Activated CD4-positive, alpha-beta T cell treated with anti-CD3 and anti-CD28 coated beads, Interleukin-2, amount 10 ng/mL, durations not matched to agents 24 days and 14 days (primary cell): ENCODE data around the gene ZBTB48. TPM values are rescaled to one million over a fixed set of nuclear protein-coding genes. Genes with fewer than 3 reads are reported as not detected.

Source experiments
- DNase-seq: peaks from one replicate; pipeline ENCODE4 v3.0.0; 2022
- H3K27ac Mint-ChIP-seq: one replicate; pipeline ENCODE4 v1.8.0; 2022; ENCODE audit warnings: mild to moderate bottlenecking, mixed read lengths
- H3K27me3 Mint-ChIP-seq: one replicate; pipeline ENCODE4 v1.8.0; 2022; ENCODE audit warnings: mixed read lengths
- H3K36me3 Mint-ChIP-seq: one replicate; pipeline ENCODE4 v1.8.0; 2022; ENCODE audit warnings: low read depth, mild to moderate bottlenecking, mixed read lengths
- H3K4me1 Mint-ChIP-seq: one replicate; pipeline ENCODE4 v1.8.0; 2021; ENCODE audit warnings: mixed read lengths
- H3K4me3 Mint-ChIP-seq: one replicate; pipeline ENCODE4 v1.8.0; 2022; ENCODE audit warnings: mild to moderate bottlenecking, moderate library complexity, mixed read lengths
- H3K9me3 Mint-ChIP-seq: one replicate; pipeline ENCODE4 v1.8.0; 2021; ENCODE audit warnings: mixed read lengths
- intact Hi-C: fragments of 100-400 bp; cut with micrococcal nuclease; formaldehyde crosslinking; loops from one replicate; pipeline ENCODE4 v1.15.1; 2023
- total RNA-seq: library from RNA; stranded (reverse); gene quantifications from 2 replicates; pipeline ENCODE4 v1.2.3, GENCODE V29; 2022

Gene ZBTB48
- total RNA-seq, 1 donor from 2014 or later = 32.9 TPM

DNA sequence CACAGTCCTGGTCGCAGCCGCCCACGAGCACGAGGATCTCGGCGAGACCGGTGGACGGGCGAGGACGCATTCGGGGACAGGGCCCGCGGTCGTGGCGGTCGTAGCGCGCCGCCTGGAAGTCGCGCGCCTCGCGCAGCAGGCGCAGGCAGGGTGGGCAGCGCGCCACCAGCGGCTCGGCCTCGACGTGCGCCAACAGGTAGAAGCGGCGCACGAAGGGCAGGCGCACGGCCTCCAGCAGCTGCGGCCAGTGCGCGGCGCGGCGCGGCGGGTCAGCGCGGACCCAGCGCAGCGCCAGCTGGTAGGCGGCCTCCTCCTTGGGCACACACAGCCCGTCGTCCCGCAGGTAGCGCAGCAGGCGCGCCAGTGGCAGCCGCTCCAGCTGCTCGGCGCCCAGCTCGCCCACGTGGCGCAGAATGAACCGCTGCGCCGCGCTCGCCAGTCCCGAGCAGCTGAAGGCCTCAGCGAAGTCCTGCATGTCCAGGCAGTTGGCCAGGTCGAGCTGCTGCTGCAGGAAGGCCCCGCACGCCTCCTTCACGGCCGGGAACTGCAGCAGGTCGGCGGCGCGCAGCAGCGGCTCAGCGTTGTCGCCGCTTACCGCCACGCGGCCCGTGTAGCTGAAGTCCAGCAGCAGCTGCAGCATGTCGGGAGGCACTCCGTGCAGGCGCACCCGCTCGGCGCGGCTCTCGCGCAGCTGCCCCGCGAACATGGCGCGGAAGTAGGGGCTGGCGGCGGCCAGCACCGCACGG is 22.3 kb downstream of the ZBTB48 start:
- Mint-ChIP-seq H3K27ac (peak overlapping the region; percentile 89), H3K4me3 (peak overlapping the region; percentile 95), H3K36me3 (peaks cover 23% of the 10 kb centered on the region), H3K27me3 (no peaks in the 10 kb centered on the region), H3K9me3 (no peaks in the 10 kb centered on the region), H3K4me1 (peaks cover 28% of the 10 kb centered on the region)
- peak; percentile 79 for DNase-seq
- intact Hi-C loops = loop anchor here (1.0 to 5.0 kb wide), 6 partner anchors 22 to 395 kb away; partner anchors contain the start of genes ACOT7, CAMTA1, NOL9 and RNF207

DNA sequence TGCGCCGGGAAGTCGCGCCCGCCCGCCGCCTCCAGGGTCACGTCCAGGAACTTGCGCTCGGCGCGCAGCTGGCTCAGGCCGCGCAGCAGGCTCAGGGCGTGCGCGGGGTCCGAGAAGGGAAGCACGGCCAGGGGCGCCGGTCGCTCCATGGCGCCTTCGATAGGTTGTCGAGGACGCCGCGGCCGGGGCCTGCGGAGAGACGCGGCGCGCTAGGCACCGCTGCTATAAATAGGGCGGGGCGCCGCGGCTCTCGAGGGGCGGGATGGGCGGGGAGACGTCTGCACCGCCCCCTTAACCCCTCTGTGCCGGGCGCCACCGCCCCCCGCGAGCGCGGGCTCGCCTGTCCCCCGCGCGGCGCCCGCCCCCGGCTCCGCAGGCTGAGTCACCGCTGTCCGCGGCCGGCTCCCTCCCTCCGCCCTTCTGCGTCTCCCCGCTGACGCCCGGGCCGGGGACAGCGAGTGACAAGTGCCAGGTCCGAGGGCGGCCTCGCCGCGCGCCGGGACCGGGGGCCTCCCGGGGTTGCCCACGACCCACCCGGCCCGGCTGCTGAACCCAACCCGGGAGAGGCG is 23.0 kb downstream of the ZBTB48 start, which contains the start of gene KLHL21:
KLHL21 (minus strand) TSS at position 201 of the 569 bp plus-strand sequence; CDS start at position 149, 52 bp downstream.
- peaks cover 4% of the 10 kb centered on the region for H3K27me3 Mint-ChIP-seq
- peak within 1 kb of the TSS; percentile 95 for H3K4me3 Mint-ChIP-seq
- peak; percentile 94 for DNase-seq
- peaks cover 19% of the 10 kb centered on the region for H3K36me3 Mint-ChIP-seq
- H3K4me1 Mint-ChIP-seq = peaks cover 26% of the 10 kb centered on the region
- peak within 1 kb of the TSS; percentile 95 for H3K27ac Mint-ChIP-seq
- intact Hi-C loops = loop anchor here (1.0 to 5.0 kb wide), 5 partner anchors 11 to 395 kb away; partner anchors contain the start of genes CAMTA1, PHF13 and RNF207
- H3K9me3 Mint-ChIP-seq = no peaks in the 10 kb centered on the region

DNA sequence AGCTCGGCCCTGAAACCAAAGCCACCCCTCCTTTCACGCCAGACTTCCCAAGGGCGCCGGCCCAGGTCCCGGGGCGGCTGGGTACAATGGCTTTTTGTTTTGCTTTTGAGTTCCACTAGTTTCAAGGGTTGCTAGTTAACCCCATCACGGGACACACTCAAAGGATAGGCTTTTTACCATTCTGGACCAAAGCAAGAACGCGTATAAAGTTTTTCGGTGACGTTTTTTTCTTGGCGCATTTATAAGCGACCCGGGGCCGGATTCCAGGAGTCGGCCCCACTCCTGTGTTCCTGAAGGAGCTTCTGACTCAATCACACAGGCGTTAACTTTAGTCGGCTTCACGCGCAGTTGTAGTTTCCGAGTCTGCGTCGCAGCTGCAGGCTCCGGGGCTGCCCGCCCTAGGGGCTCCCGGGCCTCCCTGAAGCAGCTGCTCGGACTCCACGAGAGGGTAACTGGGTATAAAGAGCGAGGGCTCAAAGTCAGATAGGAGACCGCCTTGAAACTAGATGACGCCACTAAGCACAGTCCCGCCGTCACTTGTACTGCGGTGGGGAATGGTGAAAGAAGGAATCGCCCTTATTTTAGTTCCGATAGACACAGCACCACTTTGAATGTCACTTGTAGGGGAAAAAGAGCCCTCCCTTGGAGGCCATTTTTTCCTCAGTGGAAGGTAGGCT is 23.6 kb downstream of the ZBTB48 start:
- H3K27me3 Mint-ChIP-seq = peaks cover 6% of the 10 kb centered on the region
- H3K9me3 Mint-ChIP-seq = no peaks in the 10 kb centered on the region
- peak overlapping the region; percentile 84 for H3K4me3 Mint-ChIP-seq
- peak; percentile 85 for DNase-seq
- peak overlapping the region; percentile 95 for H3K27ac Mint-ChIP-seq
- peaks cover 26% of the 10 kb centered on the region for H3K4me1 Mint-ChIP-seq
- H3K36me3 Mint-ChIP-seq = peaks cover 15% of the 10 kb centered on the region
- intact Hi-C loops = loop anchor here (1.0 to 5.0 kb wide), 5 partner anchors 10 to 396 kb away; partner anchors contain the start of genes CAMTA1, PHF13 and RNF207

DNA sequence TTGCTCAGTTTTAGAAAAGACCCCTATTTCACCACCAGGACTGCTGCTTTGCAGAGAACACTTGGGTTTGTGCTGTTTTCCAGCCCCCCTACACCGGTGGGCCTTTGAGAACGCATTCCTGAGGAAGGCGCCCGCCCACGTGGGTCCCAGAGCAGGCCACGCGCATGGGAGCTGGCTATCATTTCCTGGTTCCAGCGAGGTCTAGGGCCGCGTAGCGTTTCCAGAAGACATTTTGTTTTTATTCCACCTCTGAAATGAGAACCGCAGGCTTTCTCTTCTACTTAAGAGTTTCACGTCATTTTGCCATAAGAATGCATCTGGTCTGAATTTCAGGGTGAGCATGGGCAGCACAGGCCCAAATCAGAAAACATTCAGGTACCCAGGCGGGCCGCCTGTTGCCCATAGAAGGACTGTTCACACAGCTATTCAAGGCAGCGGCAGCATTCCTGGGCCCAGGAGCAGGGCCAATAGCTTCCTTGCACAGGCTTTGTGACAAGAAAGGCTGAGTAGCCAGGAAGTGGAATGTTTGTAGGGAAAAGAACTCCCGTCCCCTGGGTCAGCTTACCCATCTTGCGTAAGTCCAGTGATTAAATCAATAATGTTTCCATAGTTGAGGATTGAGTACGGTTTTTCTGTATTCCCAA is 24.2 kb downstream of the ZBTB48 start:
- no peak for DNase-seq
- Mint-ChIP-seq H3K9me3 (no peaks in the 10 kb centered on the region), H3K4me1 (peaks cover 22% of the 10 kb centered on the region), H3K27ac (peak overlapping the region; percentile 95), H3K36me3 (peaks cover 15% of the 10 kb centered on the region), H3K4me3 (peak overlapping the region; percentile 84), H3K27me3 (peaks cover 6% of the 10 kb centered on the region)
- intact Hi-C loops = loop anchor here (1.0 to 5.0 kb wide), 5 partner anchors 9 to 397 kb away; partner anchors contain the start of genes CAMTA1, PHF13 and RNF207

DNA sequence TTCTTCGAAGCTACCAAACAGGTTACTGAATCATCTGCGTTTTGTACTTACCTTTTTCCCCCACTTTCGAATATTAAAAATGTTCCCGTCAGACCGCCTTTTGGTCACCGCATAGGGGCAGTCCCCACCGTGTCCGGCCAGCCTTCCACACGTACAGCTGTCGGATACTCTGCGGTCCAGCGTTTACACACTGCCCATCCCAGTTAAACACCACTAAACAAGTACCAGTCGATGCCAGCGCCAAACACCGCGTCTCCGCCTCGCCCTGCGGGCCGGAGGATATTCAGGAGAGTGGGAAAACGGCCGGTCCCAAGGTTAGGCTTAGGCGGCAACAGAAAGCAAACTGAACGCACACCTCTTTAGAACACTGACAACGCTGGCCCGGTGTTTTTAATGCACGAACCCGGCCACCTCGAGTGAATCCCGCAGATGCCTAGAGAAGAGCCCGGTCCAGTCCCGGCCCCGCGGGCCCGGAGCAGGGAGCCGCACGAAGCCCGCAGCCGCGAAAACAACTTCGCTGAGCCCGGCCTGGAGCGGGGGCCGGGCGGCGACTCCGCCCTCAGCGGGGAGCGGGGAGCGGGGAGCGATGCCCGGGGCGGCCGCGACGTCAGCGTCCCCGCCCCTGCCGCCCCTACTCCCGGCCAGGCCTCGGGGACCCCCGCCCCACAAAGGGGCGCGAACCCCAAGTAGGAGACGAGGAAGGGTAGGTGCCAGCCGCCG is 33.0 kb downstream of the ZBTB48 start:
- Mint-ChIP-seq H3K27me3 (peaks cover 3% of the 10 kb centered on the region), H3K9me3 (no peaks in the 10 kb centered on the region), H3K4me3 (peak overlapping the region; percentile 95), H3K27ac (peak overlapping the region; percentile 85), H3K4me1 (peaks cover 21% of the 10 kb centered on the region), H3K36me3 (peaks cover 3% of the 10 kb centered on the region)
- intact Hi-C loops = loop anchor here (1.0 to 5.0 kb wide), 4 partner anchors 10 to 172 kb away; partner anchors contain the start of genes CAMTA1 and DNAJC11
- no peak for DNase-seq

DNA sequence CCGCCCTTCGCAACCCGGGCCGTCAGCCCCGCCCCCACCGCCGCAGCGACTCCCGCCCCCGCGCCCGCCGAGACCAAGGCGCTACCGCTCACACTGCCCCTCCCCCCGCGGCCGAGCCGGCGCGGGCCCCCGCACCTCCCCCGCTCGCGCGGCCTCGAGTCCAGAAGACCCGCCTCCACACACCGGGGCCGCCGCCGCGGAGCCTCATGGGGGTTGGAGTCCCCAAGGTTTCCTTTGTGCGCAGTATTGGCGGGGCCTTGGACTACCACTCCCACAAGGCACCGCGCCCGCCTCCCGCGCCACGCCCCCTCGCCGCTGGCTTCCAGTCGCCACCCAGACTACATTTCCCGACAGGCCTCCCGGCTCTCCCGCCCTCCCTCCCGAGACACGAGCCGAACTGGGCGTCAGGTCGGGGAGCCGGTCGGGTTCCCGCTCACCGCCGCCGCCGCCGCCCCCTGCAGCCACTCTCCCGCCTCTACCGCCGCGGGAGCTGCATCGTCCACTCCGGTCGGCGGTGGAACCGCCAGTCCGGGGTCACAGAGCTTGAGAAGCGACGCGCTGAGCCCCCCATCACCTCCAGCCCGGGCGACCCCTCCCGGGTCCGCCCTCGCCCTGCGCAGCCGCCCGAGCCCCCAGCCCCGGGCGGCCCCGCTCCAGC is 33.7 kb downstream of the ZBTB48 start, which contains the start of gene PHF13:
PHF13 (plus strand) TSS at position 371 of the 658 bp plus-strand sequence. CDS start 336 bp downstream, outside the sequence.
- peaks cover 21% of the 10 kb centered on the region for H3K4me1 Mint-ChIP-seq
- H3K27me3 Mint-ChIP-seq = peaks cover 2% of the 10 kb centered on the region
- peak within 1 kb of the TSS; percentile 95 for H3K4me3 Mint-ChIP-seq
- DNase-seq = peak; percentile 100
- intact Hi-C loops = loop anchor here (1.0 to 5.0 kb wide), 4 partner anchors 10 to 171 kb away; partner anchors contain the start of genes CAMTA1 and DNAJC11
- H3K9me3 Mint-ChIP-seq = no peaks in the 10 kb centered on the region
- H3K36me3 Mint-ChIP-seq = peaks cover 4% of the 10 kb centered on the region
- peak within 1 kb of the TSS; percentile 85 for H3K27ac Mint-ChIP-seq

DNA sequence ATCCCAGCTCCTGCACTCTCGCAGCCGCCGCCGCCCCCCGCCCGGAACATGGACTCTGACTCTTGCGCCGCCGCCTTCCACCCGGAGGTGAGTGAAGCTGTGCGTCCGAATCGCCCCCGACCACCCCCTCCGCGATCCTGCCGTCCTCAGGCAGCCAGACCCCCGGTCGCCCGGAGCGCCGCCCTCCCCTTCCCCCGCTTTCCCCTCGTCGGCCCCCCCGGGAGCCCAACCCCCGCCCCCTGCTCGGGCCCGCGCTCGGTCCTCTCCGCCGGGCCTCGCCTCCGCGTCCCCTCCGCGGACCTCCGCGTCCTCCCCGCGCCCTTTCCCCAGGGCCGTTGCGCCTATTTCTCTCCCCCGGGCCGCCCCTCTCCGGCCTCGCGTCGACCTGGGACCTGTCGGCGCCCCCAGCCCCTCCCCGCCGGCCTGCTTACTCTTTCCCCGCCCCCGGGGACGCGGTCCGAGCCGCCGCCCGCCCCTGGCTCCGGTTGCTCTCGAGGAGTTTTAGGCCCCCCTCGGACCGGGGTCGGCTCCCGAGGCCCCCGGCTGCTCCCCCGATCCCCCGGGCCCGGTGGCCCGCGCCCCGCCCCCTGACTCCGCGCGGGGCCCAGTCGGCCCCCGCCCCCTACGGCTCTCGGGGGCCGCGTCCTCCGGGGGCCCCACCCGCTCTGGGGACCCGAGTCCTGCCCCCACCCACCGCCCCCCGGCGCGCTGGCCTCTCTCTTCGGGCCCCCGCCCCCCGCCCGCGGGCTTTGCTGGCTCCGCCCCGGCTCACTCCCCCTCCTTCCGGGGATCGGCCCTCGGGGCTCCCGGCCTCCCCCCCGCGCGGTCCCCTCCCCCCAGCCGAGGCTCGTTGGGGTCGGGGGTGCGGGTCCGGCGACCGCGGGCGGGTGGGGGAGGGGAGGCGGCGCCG is 34.5 kb downstream of the ZBTB48 start:
- Mint-ChIP-seq H3K36me3 (peaks cover 11% of the 10 kb centered on the region), H3K4me3 (peak overlapping the region; percentile 77), H3K27me3 (peaks cover 2% of the 10 kb centered on the region), H3K9me3 (no peaks in the 10 kb centered on the region), H3K27ac (no peak overlapping the region), H3K4me1 (peaks cover 21% of the 10 kb centered on the region)
- intact Hi-C loops = loop anchor here (5.0 kb wide), 1 partner anchor 88 kb away; the partner anchor contains the start of gene DNAJC11
- peak; percentile 92 for DNase-seq

DNA sequence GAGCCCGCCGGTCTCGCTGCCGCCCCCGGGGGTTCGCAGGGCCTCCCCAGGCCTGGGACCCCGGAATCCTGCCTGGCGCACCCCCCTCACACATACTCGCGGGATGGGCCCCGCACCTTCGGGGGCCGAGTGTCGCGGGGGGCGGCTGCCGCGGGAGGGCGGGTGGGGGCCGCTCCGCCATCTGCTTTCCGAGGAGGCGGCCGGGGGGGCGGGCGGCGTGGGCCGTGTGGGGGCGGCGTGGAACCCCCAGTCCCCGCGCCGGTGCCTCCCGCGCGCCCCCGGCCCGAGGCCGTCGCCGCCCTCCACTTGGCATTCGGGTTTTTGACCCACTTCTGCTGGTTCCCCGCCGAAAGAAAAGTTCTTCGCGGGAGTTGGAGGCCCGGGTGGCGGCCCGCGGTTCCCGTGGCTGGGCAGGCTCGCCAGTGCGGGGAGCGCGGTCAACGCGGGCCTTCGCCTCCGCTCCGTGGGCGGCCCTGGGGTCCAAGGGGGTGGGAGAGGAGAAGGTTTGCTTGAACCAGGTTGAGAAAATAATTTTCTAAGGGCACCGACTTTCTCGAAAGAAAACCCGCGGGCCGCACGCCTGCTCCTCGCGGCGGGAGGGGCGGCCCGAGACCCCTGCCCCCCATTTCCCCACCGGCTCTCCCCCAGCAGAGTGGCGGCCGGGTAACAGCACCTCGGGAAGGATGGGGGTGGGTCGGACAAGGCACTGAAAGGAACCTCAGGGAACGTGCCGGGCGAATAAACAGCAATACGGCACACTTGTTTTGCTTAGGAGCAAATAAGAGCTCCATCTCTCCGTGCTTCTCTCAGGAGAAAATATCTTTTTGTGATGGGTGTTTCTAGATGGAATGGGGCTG is 35.4 kb downstream of the ZBTB48 start:
- H3K9me3 Mint-ChIP-seq = no peaks in the 10 kb centered on the region
- intact Hi-C loops = loop anchor here (5.0 kb wide), 1 partner anchor 87 kb away; the partner anchor contains the start of gene DNAJC11
- peak; percentile 76 for DNase-seq
- peaks cover 17% of the 10 kb centered on the region for H3K36me3 Mint-ChIP-seq
- H3K27ac Mint-ChIP-seq = peak overlapping the region; percentile 74
- H3K27me3 Mint-ChIP-seq = peaks cover 2% of the 10 kb centered on the region
- H3K4me3 Mint-ChIP-seq = peak overlapping the region; percentile 77
- H3K4me1 Mint-ChIP-seq = peaks cover 19% of the 10 kb centered on the region

DNA sequence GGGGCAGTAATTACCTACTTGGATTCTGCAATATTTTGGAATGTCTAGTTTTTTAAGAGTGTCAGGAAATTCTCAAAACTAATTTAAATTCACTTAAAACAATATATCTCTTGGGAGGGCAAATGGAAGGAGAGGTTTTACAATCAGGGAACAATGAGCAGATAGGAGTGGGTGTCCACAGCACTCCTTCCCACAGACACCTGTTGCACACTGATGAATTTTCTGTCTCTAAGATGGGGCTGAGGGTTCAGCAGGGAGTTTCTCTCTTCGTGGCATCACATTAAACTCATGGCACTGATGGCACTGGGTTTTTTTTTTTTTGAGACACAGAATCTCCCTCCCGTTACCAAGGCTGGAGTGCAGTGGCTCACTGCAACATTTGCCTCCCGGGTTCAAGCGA is 39.3 kb downstream of the ZBTB48 start:
- peaks cover 12% of the 10 kb centered on the region for H3K4me1 Mint-ChIP-seq
- H3K9me3 Mint-ChIP-seq = no peaks in the 10 kb centered on the region
- H3K27me3 Mint-ChIP-seq = no peaks in the 10 kb centered on the region
- peaks cover 40% of the 10 kb centered on the region for H3K36me3 Mint-ChIP-seq
- DNase-seq = no peak
- no peak overlapping the region for H3K4me3 Mint-ChIP-seq
- H3K27ac Mint-ChIP-seq = no peak overlapping the region
- intact Hi-C loops = no loop called here

DNA sequence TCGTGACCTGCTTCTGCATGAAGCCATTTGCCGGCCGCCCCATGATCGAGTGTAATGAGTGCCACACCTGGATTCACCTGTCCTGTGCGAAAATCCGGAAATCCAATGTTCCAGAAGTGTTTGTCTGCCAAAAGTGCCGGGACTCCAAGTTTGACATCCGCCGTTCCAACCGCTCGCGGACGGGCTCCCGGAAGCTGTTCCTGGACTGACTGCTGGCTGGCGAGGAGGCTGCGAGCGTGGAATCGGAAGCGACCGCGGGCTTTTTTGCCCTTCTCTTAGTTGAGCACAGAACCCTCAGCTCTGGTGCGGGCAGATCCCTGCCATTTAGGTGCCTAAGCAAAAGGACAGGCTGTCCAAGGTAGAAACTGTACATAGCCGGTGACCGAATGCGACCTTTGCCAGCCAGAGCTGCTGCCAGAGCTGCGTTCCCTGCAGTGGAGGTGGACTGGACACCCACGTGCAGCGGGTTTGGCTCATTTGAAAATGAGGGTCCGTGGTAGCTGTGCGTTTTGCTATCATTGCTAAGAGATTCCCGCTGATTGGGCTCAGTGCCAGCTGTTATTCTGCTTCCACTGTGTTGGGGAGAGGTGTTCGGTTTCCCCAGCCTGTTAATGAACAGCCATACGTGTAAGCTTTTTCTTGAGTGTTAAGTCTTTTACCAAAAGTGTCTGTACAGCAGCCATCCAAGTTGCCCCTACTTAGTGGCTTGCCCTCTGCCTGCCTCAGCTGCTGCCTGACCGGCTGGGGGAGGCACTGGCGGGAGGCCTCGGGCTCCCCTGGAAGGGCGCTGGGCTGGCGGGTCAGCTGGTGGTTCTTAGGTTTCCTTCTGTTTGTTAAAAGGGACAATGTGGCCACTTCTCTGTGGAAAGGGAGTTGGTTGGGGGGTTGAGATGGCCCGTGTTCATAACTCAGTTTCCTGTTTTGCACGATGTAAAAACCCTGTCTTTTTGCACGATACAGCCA is 41.9 kb downstream of the ZBTB48 start:
- Mint-ChIP-seq H3K4me1 (peaks cover 18% of the 10 kb centered on the region), H3K9me3 (no peaks in the 10 kb centered on the region), H3K27ac (no peak overlapping the region), H3K27me3 (no peaks in the 10 kb centered on the region), H3K36me3 (peaks cover 42% of the 10 kb centered on the region), H3K4me3 (no peak overlapping the region)
- DNase-seq = no peak
- intact Hi-C loops = no loop called here
